MCF 10A (cell line): ENCODE measurements around the gene CELF4. TPM values are rescaled to one million over a fixed set of nuclear protein-coding genes. Genes with fewer than 3 reads are reported as not detected.

Experiments used
- BruUV-seq: library from RNA; stranded (reverse); fragments of 400-500 nt; replicated peaks from 2 replicates; lab custom pipeline; 2021; lab: Mats Ljungman, UMichigan
- CTCF ChIA-PET: fragments of 300-600 bp; sonication (Branson Sonifier 250); formaldehyde crosslinking; extraction: SDS; loops from one replicate; lab custom pipeline; 2021; ENCODE audit warnings: antibody characterized with exemption, inconsistent platforms; lab: Yijun Ruan, JAX
- POLR2A ChIA-PET: fragments of 300-600, 350-650 bp; sonication (Branson Sonifier 250); formaldehyde crosslinking; extraction: SDS; loops from one replicate; lab custom pipeline; 2020; ENCODE audit warnings: antibody characterized with exemption, inconsistent platforms; lab: Yijun Ruan, JAX
- DNase-seq: peaks from one replicate; pipeline ENCODE4 v3.0.0-alpha.2; 2018; ENCODE audit not compliant: unreplicated experiment
- H3K27ac Mint-ChIP-seq: one replicate; pipeline ENCODE4 v1.8.0; 2022; ENCODE audit warnings: mild to moderate bottlenecking, low read depth, mixed read lengths; ENCODE audit not compliant: unreplicated experiment
- H3K27me3 Mint-ChIP-seq: one replicate; pipeline ENCODE4 v1.8.0; 2022; ENCODE audit warnings: mixed read lengths; ENCODE audit not compliant: insufficient read depth, unreplicated experiment
- H3K36me3 Mint-ChIP-seq: one replicate; pipeline ENCODE4 v1.8.0; 2022; ENCODE audit warnings: mild to moderate bottlenecking, moderate library complexity, mixed read lengths; ENCODE audit not compliant: insufficient read depth, unreplicated experiment
- H3K4me1 Mint-ChIP-seq: one replicate; pipeline ENCODE4 v1.8.0; 2022; ENCODE audit warnings: mixed read lengths; ENCODE audit not compliant: insufficient read depth, unreplicated experiment
- H3K4me3 Mint-ChIP-seq: one replicate; pipeline ENCODE4 v1.8.0; 2022; ENCODE audit warnings: mild to moderate bottlenecking, moderate library complexity, mixed read lengths; ENCODE audit not compliant: unreplicated experiment
- H3K9me3 Mint-ChIP-seq: one replicate; pipeline ENCODE4 v1.8.0; 2022; ENCODE audit warnings: mixed read lengths; ENCODE audit not compliant: unreplicated experiment
- CTCF ChIP-seq: fragments of 200-600 bp; IDR thresholded peaks from one replicate; pipeline ENCODE4 v1.8.0; 2022; ENCODE audit warnings: antibody characterized with exemption, mild to moderate bottlenecking; ENCODE audit not compliant: unreplicated experiment
- intact Hi-C: fragments of 100-400 bp; cut with micrococcal nuclease; formaldehyde crosslinking; loops from 2 replicates; pipeline ENCODE4 v1.14.1; 2022
- total RNA-seq: library from RNA; stranded (reverse); gene quantifications from 2 replicates; pipeline ENCODE4 v1.2.3, GENCODE V29; 2022

Gene CELF4
- total RNA-seq, 1 experiment from 2014 or later, result not detected

- DNase-seq, result no peak
- TF ChIP-seq CTCF, result no peak
- ChIA-PET CTCF (interaction anchor here (0.7 kb wide), 1 partner anchor 77 kb away, joined by 3 read pairs; no protein-coding TSS in a partner anchor), POLR2A (interaction anchor here (0.7 kb wide), 1 partner anchor 104 kb away, joined by 3 read pairs; no protein-coding TSS in a partner anchor)
- Mint-ChIP-seq H3K36me3 (no peaks in the 10 kb centered on the region), H3K9me3 (no peaks in the 10 kb centered on the region), H3K27ac (no peak overlapping the region), H3K4me3 (no peak overlapping the region), H3K4me1 (peaks cover 17% of the 10 kb centered on the region), H3K27me3 (no peaks in the 10 kb centered on the region)
- BruUV-seq, result no TSS peak
- intact Hi-C loops, result no loop called here
Observed at GRCh38 chr18:37405772-37406171, 159.8 kb downstream of the CELF4 start.

GRCh38 chr18:37405229-37405628 is 160.4 kb downstream of the CELF4 start:
- DNase-seq, result no peak
- TF ChIP-seq CTCF, result no peak
- ChIA-PET POLR2A (interaction anchor here (0.7 kb wide), 1 partner anchor 105 kb away, joined by 3 read pairs; no protein-coding TSS in a partner anchor), CTCF (interaction anchor here (0.7 kb wide), 1 partner anchor 77 kb away, joined by 3 read pairs; no protein-coding TSS in a partner anchor)
- no peaks in the 10 kb centered on the region for H3K9me3 Mint-ChIP-seq
- H3K36me3 Mint-ChIP-seq, result no peaks in the 10 kb centered on the region
- BruUV-seq, result no TSS peak
- intact Hi-C loops, result no loop called here
- H3K27ac Mint-ChIP-seq, result no peak overlapping the region
- H3K4me1 Mint-ChIP-seq, result peaks cover 16% of the 10 kb centered on the region
- H3K27me3 Mint-ChIP-seq, result no peaks in the 10 kb centered on the region
- no peak overlapping the region for H3K4me3 Mint-ChIP-seq

GRCh38 chr18:37403788-37404187 is 161.8 kb downstream of the CELF4 start:
- CTCF ChIA-PET, result interaction anchor here (0.6 to 0.7 kb wide), 2 partner anchors 126 to 135 kb away, joined by 3 read pairs; no protein-coding TSS in a partner anchor
- POLR2A ChIA-PET, result no interaction called here
- no peaks in the 10 kb centered on the region for H3K27me3 Mint-ChIP-seq

More at GRCh38 chr18:37403788-37404187, 161.8 kb downstream of the CELF4 start:
- TF ChIP-seq CTCF, result no peak
- Mint-ChIP-seq H3K4me1 (peaks cover 9% of the 10 kb centered on the region), H3K4me3 (no peak overlapping the region), H3K36me3 (no peaks in the 10 kb centered on the region), H3K27ac (no peak overlapping the region), H3K9me3 (no peaks in the 10 kb centered on the region)
- DNase-seq, result no peak
- intact Hi-C loops, result no loop called here
- BruUV-seq, result no TSS peak
